ENCODE measurements around the gene NXNL2.

Gene NXNL2

GRCh38 chr9:88534456-88535225 is at the start of gene NXNL2:
Gene NXNL2, plus strand, starts transcription at chr9:88535178. Its CDS starts 257 bp downstream, at chr9:88535435.
- DNase-seq (ENCODE audit: low spot score) = peak; percentile 89

- DNase-seq (ENCODE audit: low spot score) = no peak
These were observed 46.8 kb upstream of the NXNL2 start for GRCh38 chr9:88488166-88488565.

GRCh38 chr9:88494983-88495721 is 39.8 kb upstream of the NXNL2 start:
- no peak for DNase-seq (ENCODE audit: low spot score)

GRCh38 chr9:88497224-88497623 is 37.8 kb upstream of the NXNL2 start:
- no peak for DNase-seq (ENCODE audit: low spot score)

GRCh38 chr9:88498880-88499279 is 36.1 kb upstream of the NXNL2 start:
- no peak for DNase-seq (ENCODE audit: low spot score)

GRCh38 chr9:88501086-88501485 is 33.9 kb upstream of the NXNL2 start:
- DNase-seq (ENCODE audit: low spot score) = no peak

- no peak for DNase-seq (ENCODE audit: low spot score)
These were observed 32.4 kb upstream of the NXNL2 start for GRCh38 chr9:88502552-88503034.

GRCh38 chr9:88503081-88503844 is 31.7 kb upstream of the NXNL2 start:
- no peak for DNase-seq (ENCODE audit: low spot score)

- DNase-seq (ENCODE audit: low spot score) = no peak
These were observed 30.9 kb upstream of the NXNL2 start for GRCh38 chr9:88503845-88504764.

GRCh38 chr9:88508326-88508725 is 26.7 kb upstream of the NXNL2 start:
- no peak for DNase-seq (ENCODE audit: low spot score)

- no peak for DNase-seq (ENCODE audit: low spot score)
These were observed 23.1 kb upstream of the NXNL2 start for GRCh38 chr9:88511906-88512305.

- DNase-seq (ENCODE audit: low spot score) = no peak
These were observed 20.7 kb upstream of the NXNL2 start for GRCh38 chr9:88514247-88514646.

GRCh38 chr9:88521308-88521707 is 13.7 kb upstream of the NXNL2 start:
- DNase-seq (ENCODE audit: low spot score) = no peak

- DNase-seq (ENCODE audit: low spot score) = no peak
These were observed 12.6 kb upstream of the NXNL2 start for GRCh38 chr9:88522360-88522759.

GRCh38 chr9:88523056-88523455 is 11.9 kb upstream of the NXNL2 start:
- DNase-seq (ENCODE audit: low spot score) = no peak

GRCh38 chr9:88524911-88525310 is 10.1 kb upstream of the NXNL2 start:
- no peak for DNase-seq (ENCODE audit: low spot score)

- DNase-seq (ENCODE audit: low spot score) = no peak
These were observed 7.4 kb upstream of the NXNL2 start for GRCh38 chr9:88527618-88528017.

- DNase-seq (ENCODE audit: low spot score) = no peak
These were observed 6.7 kb upstream of the NXNL2 start for GRCh38 chr9:88528080-88528790.

GRCh38 chr9:88529496-88529895 is 5.5 kb upstream of the NXNL2 start:
- DNase-seq (ENCODE audit: low spot score) = no peak

GRCh38 chr9:88530051-88530450 is 4.9 kb upstream of the NXNL2 start:
- no peak for DNase-seq (ENCODE audit: low spot score)
